Neural cell (in vitro differentiated cells): ENCODE measurements around the gene MYBL2. TPM values are rescaled to one million over a fixed set of nuclear protein-coding genes. Genes with fewer than 3 reads are reported as not detected.

ENCODE experiments used
- H2AFZ ChIP-seq: fragments of 200-600, 300-800 bp; sonication (generic), shearing (Covaris generic); 2 replicates; pipeline ENCODE4 v1.6.0; 2014; ENCODE audit warnings: low read depth, mild to moderate bottlenecking, antibody characterized with exemption, low read length, moderate library complexity
- H3F3A ChIP-seq: fragments of 200-600 bp; shearing (Covaris generic); 2 replicates; pipeline ENCODE4 v1.6.1; 2016; ENCODE audit warnings: mild to moderate bottlenecking, moderate library complexity, mixed read lengths, antibody characterized with exemption, low read length; ENCODE audit not compliant: insufficient read depth, poor library complexity, severe bottlenecking
- H3K27ac ChIP-seq: fragments of 200-600, 300-800 bp; sonication (generic), shearing (Covaris generic); 2 replicates; pipeline ENCODE4 v1.5.1; 2014; ENCODE audit warnings: mild to moderate bottlenecking, low read length, moderate library complexity
- H3K27me3 ChIP-seq: fragments of 300-800, 200-600 bp; sonication (generic), shearing (Covaris generic); 2 replicates; pipeline ENCODE4 v1.6.0; 2014; ENCODE audit warnings: mild to moderate bottlenecking, low read depth, low read length, moderate library complexity; ENCODE audit not compliant: insufficient read depth
- H3K36me3 ChIP-seq: fragments of 300-800, 200-600 bp; sonication (generic), shearing (Covaris generic); 2 replicates; pipeline ENCODE4 v1.5.1; 2014; ENCODE audit warnings: mild to moderate bottlenecking, antibody characterized with exemption, low read length, moderate library complexity; ENCODE audit not compliant: insufficient read depth
- H3K4me2 ChIP-seq: fragments of 300-800, 200-600 bp; sonication (generic), shearing (Covaris generic); 2 replicates; pipeline ENCODE4 v1.6.0; 2014; ENCODE audit warnings: mild to moderate bottlenecking, low read length
- H3K4me3 ChIP-seq: fragments of 300-800, 200-600 bp; sonication (generic), shearing (Covaris generic); 2 replicates; pipeline ENCODE4 v1.5.1; 2014; ENCODE audit warnings: mild to moderate bottlenecking, low read length, moderate library complexity
- H3K79me2 ChIP-seq: fragments of 200-600 bp; shearing (Covaris generic); replicated peaks from 2 replicates; pipeline ENCODE4 v1.6.0; 2014; ENCODE audit warnings: mild to moderate bottlenecking, low read length, moderate library complexity; ENCODE audit not compliant: insufficient read depth
- H3K9ac ChIP-seq: fragments of 300-800, 200-600 bp; sonication (generic), shearing (Covaris generic); 2 replicates; pipeline ENCODE4 v1.6.1; 2016; ENCODE audit warnings: mild to moderate bottlenecking, low read length, mixed read lengths
- H3K9me2 ChIP-seq: fragments of 200-600 bp; shearing (Covaris generic); 2 replicates; pipeline ENCODE4 v1.6.1; 2016; ENCODE audit warnings: mild to moderate bottlenecking, low read length, mixed read lengths; ENCODE audit not compliant: insufficient read depth
- H3K9me3 ChIP-seq: fragments of 200-600, 300-800 bp; sonication (generic), shearing (Covaris generic); 2 replicates; pipeline ENCODE4 v1.6.1; 2016; ENCODE audit warnings: mild to moderate bottlenecking, mixed run types, low read length, moderate library complexity, mixed read lengths
- H4K20me1 ChIP-seq: fragments of 200-600 bp; shearing (Covaris generic); 2 replicates; pipeline ENCODE4 v1.6.1; 2016; ENCODE audit warnings: mild to moderate bottlenecking, mixed run types; ENCODE audit not compliant: insufficient read depth
- CTCF ChIP-seq: fragments of 450-650 bp; IDR thresholded peaks from 2 replicates; pipeline ENCODE4 v1.5.1; 2014; ENCODE audit warnings: antibody characterized with exemption, mild to moderate bottlenecking, moderate library complexity; ENCODE audit not compliant: poor library complexity, severe bottlenecking
- EP300 ChIP-seq: fragments of 450-650 bp; conservative IDR thresholded peaks from 2 replicates; pipeline ENCODE4 v1.6.1; 2014; ENCODE audit warnings: antibody characterized with exemption, mild to moderate bottlenecking, moderate library complexity; ENCODE audit not compliant: poor library complexity, severe bottlenecking
- EZH2 ChIP-seq: fragments of 200-600, 300-800 bp; shearing (Covaris generic), sonication (generic); IDR thresholded peaks from 2 replicates; pipeline ENCODE4 v1.6.1; 2014; ENCODE audit warnings: antibody characterized with exemption, low read length, borderline replicate concordance, mild to moderate bottlenecking; ENCODE audit not compliant: insufficient read depth, poor library complexity, severe bottlenecking
- MXI1 ChIP-seq: fragments of 450-650 bp; conservative IDR thresholded peaks from 2 replicates; pipeline ENCODE4 v1.6.1; 2014; ENCODE audit warnings: antibody characterized with exemption, mild to moderate bottlenecking; ENCODE audit not compliant: poor library complexity, severe bottlenecking
- POLR2AphosphoS5 ChIP-seq: IDR thresholded peaks from 2 replicates; pipeline ENCODE4 v1.6.1; 2012
- RAD21 ChIP-seq: fragments of 450-650 bp; conservative IDR thresholded peaks from 2 replicates; pipeline ENCODE4 v1.6.1; 2014; ENCODE audit warnings: antibody characterized with exemption, mild to moderate bottlenecking, moderate library complexity
- REST ChIP-seq: IDR thresholded peaks from 2 replicates; pipeline ENCODE4 v1.6.1; 2012; ENCODE audit warnings: borderline replicate concordance
- SMC3 ChIP-seq: fragments of 450-650 bp; conservative IDR thresholded peaks from 2 replicates; pipeline ENCODE4 v1.6.1; 2014; ENCODE audit warnings: antibody characterized with exemption, mild to moderate bottlenecking, moderate library complexity; ENCODE audit not compliant: poor library complexity
- TAF1 ChIP-seq: IDR thresholded peaks from 2 replicates; pipeline ENCODE4 v1.6.1; 2012; ENCODE audit warnings: low read depth
- polyA plus RNA-seq: library from polyadenylated mRNA; depleted of rRNA; stranded (reverse); fragments of >200 nt; gene quantifications from 2 replicates; pipeline ENCODE4 v1.2.3, GENCODE V29; 2014

MYBL2 gene
- polyA plus RNA-seq, 1 donor from 2014 or later = not detected

GRCh38 chr20:43699941-43700565 lies 33.1 kb downstream of the MYBL2 start:
- no peaks in the 10 kb centered on the region for H3K9me2 ChIP-seq
- no peak overlapping the region for H3K4me3 ChIP-seq
- H3K79me2 ChIP-seq = no peaks in the 10 kb centered on the region
- H3K27me3 ChIP-seq = no peaks in the 10 kb centered on the region
- no peaks in the 10 kb centered on the region for H3K36me3 ChIP-seq
- H2AFZ ChIP-seq = no peak overlapping the region
- no peak overlapping the region for H3K27ac ChIP-seq
- no peaks in the 10 kb centered on the region for H3F3A ChIP-seq
- H3K4me2 ChIP-seq = no peak overlapping the region
- H4K20me1 ChIP-seq = no peaks in the 10 kb centered on the region
- TF ChIP-seq REST (no peak), EZH2 (no peak), RAD21 (no peak), MXI1 (no peak), CTCF (no peak), EP300 (no peak), TAF1 (no peak), SMC3 (no peak), POLR2AphosphoS5 (no peak)
- H3K9ac ChIP-seq = no peak overlapping the region
- no peaks in the 10 kb centered on the region for H3K9me3 ChIP-seq

GRCh38 chr20:43700627-43701026 lies 33.7 kb downstream of the MYBL2 start:
- no peaks in the 10 kb centered on the region for H4K20me1 ChIP-seq
- no peak overlapping the region for H2AFZ ChIP-seq
- H3K9me2 ChIP-seq = no peaks in the 10 kb centered on the region
- no peak overlapping the region for H3K27ac ChIP-seq
- H3K9me3 ChIP-seq = no peaks in the 10 kb centered on the region
- TF ChIP-seq RAD21 (no peak), CTCF (no peak), MXI1 (no peak), REST (no peak), EP300 (no peak), POLR2AphosphoS5 (no peak), EZH2 (no peak), TAF1 (no peak), SMC3 (no peak)
- no peaks in the 10 kb centered on the region for H3K36me3 ChIP-seq
- H3K4me2 ChIP-seq = no peak overlapping the region
- H3K27me3 ChIP-seq = no peaks in the 10 kb centered on the region
- no peak overlapping the region for H3K4me3 ChIP-seq
- no peaks in the 10 kb centered on the region for H3F3A ChIP-seq
- no peaks in the 10 kb centered on the region for H3K79me2 ChIP-seq
- H3K9ac ChIP-seq = no peak overlapping the region
